HG02852 (cell line): ENCODE results near the gene ENPP7.

ENCODE experiments used
- ATAC-seq: cut with Tn5 transposase; IDR thresholded peaks from one replicate; pipeline ENCODE4 v1.9.1; 2021; ENCODE audit warnings: mild to moderate bottlenecking, moderate library complexity; ENCODE audit not compliant: unreplicated experiment

The ENPP7 gene

DNA sequence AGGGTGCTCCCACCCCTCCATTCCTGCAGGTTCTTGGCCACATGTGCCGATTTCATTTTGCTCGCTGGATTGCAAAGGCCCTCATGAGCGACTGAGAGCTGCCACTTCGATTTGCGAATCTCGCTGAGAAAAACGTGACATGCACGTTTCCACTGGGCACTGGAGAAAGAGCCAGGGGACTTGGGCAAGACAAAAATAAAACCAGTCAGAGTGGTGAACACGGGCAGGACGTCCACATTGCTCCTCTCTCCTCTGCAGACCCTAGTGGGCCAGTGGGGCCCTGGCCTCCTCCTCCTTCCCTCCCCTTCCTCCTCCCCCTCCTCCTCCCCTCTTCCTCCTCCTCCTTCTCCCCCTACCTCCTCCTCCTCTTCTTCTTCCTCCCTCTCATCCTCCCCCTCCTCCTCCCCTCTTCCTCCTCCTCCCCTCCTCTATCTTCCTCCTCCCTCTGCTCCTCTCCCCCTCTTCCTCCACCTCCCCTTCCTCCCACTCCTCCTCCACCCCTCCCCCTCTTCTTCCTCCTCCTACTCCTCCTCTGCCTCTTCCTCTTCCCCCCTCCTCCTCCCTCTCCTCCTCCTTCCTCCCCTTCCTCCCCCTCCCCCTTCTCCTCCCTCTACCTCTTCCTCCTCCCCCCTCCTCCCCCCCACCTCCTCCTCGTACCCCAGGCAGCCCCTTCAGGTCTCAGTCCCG is 28.1 kb upstream of the ENPP7 start:
- no peak for ATAC-seq

DNA sequence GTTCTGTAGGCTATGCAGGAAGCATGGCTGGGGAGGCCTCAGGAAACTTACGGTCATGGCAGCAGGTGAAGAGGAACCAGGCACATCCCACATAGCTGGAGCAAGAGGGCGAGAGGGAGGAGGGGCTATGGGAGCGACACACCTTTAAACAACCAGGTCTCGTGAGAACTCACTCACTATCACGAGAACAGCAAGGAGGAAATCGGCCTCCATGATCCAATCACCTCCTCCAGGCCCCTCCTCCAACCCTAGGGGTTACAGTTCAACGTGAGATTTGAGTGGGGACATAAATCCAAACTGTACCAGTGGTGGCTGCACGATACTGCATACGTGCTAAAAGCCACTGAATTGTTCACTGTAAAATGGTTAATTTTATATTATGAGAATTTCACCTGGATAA is 26.1 kb upstream of the ENPP7 start:
- ATAC-seq, result no peak

DNA sequence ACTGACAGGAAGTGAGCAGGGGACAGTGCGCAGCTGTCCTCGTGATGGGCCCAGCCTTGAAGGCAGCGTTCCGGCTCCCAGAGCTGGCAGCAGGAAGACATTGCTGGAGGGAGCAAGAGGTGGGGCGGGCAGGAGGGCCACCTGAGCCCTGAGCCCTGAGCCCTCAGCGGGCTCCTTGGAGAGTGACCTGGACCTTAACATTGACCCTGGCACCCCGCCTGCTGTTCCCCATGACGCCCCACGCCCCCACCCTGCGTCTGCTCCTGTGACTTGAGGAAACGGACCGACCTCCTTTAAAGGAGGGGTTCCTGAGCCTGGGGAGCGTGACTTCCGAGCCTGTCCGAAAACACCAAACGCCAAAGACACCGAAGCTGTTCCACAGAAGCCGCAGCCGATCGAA is 25.1 kb upstream of the ENPP7 start:
- no peak for ATAC-seq

DNA sequence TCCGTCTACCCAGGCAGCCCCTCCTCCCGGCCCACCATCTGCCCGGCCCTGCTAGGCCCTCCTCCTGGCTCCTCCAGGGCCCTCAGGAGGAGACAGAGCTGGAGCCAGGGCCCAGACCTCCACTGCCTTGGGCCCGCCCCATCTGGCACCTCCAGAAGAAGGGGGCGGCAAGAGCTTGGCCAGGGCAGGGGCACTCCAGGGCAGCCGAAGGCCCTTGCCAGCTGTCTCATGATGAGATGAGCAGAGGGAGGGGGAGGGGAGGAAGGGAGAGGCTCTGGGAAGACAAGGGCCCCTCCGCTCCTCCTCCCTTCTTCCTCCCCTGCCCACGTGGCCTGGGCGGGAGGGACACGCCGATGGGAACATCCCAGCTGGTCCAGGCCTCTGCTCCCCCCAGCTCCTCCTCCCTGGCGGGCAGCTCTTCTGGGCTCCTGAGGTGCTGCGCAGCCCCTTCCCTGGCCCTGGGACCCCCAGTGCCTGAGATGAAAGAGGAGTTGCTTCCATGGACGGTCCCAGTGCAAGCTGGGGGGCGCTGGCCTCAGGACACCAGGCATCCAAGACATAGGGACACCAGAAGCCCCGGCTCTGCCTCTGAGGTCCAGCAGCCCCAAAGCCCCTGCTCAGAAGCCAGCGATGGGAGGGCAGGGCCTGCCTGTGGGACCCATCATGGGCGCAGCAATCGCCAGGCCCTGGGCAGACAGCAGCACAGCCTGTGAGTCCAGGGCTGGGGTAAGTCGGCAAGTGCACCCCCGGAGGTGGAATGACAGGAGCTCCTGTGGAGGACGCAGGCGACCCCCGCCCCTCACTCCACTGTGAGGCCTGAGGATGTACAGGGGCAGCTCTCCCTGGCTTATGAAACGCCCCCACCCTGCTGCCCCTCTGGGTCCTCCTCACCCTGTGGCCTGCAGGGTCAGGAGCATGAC is 23.6 kb upstream of the ENPP7 start:
- ATAC-seq, result no peak

DNA sequence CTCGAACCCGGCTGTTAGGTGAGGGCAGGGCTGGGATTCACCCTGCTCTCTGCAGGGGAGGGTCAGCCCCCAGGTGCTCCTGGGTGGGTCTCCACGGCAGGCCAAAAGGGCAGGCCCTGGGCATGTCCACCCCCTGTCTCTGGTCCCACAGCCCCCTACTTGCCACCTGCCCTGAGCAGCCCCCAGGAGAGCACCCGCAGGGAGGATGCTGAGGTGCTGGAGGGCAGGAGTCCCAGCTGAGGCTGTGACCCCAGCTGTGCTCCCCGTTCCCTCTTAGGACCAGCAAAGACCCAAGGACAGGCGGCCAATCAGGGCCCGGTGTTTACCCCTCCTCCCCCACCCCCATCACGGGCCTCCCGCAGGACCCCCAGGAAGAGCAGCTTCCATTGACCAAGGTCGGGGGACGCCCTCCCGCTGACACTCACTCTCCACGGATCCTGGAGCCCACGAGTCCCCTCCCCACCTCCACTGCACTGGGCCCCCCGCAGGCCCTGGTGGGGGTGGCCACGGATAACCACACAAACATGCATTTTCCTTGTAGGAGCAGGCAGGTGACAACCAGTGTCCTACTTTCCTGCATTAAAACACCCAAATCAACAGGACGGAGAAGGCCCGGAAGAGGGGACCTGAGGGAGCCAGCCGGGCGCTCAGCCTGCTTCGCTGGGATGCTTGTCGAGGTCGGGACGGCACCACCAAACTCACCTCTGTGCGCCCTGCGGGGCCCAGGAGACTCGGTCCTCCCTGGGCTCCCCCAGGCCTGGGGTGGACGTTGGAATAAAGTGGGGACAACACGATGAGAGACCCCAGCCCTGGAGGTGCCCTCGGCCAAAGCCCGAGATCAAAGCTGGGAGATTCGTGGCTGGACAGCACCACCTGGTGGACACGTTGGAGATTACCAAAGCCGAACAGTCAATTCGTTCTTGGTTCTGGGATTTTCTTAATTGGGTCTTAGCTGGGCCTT is 22.5 kb upstream of the ENPP7 start:
- ATAC-seq, result no peak

DNA sequence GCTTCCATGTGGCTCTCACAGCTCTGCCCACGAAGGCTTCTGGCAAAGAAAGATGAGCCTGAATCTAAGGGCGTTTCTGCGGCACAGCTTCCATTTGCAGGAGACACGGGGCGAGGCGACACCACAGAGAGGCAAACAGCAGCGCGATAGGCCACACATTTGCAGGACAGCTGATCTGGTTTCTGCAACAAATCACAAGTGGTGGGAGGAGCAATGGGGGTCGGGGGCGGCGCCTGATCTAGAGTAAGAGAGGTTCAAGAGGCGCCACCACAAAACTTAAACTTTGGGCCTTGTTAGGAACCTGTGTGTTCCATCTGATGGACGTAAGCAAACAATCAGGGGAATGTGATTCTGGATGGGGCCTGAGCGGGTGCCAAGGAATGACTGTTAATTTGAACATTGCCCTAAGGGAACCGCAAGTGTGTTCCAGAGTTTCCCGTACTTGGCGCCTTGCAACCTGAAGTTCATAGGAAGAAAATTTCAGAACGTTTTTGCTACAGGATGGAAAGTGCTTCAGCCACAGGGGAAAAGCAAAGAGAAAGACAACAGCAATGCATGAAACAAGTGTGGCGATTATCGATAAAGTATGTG is 18.9 kb upstream of the ENPP7 start:
- no peak for ATAC-seq

DNA sequence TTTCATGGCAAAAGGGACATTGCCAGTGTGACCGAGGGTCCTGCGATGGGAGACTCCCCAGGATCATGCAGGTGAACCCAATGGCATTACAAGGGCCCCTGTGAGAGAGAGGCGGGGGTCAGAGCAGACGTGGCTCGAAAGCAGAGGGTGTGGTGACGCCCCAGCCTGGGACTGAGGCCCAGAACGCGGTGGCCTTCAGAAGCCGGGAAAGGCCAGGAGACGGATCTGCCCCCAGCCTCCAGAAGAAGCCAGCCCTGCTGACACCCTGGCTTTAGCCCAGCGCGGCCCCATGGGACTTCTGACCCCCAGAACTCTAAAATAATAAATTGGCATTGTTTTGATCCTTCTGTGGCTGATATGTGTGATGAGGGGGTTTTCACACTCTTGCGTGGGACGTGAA is 17.4 kb upstream of the ENPP7 start:
- ATAC-seq, result no peak

DNA sequence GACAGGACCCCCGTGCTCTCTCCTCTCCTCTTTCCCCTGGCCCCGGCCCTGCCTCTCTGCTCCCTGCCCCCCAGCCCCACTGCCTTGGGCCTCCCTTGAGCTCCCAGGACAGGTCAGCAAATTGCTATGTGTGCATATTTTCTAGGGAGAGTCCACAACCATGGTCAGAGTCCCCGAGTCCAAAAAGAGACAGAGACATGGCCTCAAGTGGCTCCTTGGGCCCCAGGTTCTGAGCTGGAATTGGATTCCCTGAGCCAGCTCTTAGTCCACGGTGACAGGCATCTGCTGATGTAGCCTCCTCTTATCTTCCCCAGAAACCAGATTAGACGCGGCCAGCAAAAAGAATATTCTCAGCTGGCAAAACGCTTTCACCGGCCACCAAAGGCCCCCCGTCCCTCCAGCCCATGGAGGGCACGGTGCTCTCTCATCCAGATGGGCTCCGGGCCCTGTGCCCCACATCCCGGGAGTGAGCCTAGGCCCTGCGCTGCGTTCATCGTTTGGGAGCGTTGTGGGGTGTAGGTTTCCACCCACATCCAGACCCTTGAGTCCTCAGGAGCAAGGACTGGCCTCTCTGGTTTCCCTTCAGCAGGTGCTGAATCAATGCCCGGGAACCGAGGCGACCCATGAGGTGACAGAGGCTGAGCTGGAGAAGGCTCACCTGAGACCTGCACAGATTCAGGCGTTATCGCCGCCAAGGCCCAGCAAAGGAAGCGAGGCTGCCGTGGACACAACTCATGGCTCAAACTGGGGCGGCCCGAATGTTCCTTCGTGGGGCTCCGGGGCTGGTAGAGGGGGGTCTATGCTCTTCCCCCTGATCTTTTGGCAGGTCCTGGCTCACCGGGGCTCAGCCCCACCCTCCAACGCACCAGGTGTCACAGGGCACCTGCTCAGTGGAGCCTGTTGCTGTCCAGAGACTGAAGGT is 16.3 kb upstream of the ENPP7 start:
- ATAC-seq, result no peak

DNA sequence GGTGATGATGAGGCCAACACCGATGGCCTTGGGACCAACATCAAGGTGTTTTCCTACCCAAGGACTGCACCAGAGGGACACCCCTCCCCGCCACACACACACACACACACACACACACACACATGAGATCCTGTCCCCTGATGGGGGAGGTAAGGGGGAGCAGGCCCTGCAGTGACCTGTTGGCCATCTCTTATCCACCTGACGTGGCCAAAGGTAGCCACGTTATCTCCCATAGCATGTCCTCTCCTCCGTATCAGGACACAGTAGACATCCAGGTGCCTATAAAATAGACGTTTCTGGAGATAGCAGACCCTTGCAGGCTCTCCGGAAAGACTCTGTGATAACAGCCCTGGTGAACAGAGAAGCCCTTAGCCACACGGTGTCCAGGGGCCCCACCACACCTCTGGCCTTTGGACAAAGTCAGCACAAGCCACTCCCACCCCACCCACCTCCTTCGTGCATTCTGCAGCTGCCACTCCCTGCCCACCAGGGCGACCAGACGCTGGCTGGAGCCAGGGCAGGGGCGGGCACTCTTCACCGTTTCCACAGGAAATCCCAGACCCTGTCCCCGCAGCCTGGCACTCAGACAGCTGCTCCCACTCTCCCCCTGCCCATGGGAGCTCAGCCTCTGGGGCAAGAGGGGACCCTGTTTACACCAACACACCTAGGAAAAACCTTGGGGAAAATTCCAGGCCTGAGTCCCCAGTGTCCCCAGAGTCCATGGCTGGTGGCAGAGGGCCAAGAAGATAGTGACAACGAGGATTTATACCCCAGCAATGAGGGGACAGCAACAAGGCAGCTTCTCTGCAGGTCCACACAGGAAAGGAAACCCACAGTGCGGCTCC is 15.4 kb upstream of the ENPP7 start:
- no peak for ATAC-seq

DNA sequence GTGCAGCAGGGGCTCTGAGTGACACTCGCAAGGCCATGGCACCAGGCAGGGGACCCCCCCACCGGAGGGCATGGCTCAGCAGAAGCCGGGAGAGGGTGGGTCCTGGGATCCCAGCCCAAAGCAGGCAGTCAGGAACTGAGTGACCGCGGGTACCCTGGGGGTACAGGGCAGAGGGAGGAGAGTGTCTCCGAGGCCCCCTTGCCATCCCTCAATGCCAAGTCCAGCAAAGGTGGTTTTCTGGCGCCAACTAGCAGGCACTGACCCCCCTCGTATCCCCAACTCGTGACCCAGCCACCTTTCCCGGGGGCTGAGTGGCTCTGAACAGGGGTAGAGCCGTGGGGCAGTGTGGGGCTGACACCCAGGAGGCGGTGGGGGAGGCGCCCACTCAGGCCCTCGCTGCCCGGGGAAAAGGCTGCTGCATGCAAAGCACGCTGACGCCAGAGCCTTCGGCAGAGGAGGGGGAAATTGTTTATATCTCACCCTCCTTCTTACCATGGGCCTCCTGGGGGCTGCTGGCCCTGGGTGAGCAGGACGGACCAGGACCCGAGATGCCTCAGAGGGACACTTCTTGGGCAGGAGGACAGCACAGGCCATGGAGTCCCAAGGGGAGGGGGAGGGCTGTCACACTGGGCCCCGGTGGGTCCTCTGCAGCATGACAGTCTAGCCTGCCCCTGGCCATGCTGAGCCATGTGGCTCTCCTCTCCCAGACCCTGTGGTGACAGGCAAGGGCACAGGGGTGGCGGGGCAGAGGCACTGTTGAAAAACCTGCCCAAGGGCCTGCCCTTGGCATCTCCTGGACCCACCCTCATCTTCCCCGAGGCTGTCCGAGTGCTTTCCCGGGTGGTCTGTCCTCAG is 14.6 kb upstream of the ENPP7 start:
- no peak for ATAC-seq

DNA sequence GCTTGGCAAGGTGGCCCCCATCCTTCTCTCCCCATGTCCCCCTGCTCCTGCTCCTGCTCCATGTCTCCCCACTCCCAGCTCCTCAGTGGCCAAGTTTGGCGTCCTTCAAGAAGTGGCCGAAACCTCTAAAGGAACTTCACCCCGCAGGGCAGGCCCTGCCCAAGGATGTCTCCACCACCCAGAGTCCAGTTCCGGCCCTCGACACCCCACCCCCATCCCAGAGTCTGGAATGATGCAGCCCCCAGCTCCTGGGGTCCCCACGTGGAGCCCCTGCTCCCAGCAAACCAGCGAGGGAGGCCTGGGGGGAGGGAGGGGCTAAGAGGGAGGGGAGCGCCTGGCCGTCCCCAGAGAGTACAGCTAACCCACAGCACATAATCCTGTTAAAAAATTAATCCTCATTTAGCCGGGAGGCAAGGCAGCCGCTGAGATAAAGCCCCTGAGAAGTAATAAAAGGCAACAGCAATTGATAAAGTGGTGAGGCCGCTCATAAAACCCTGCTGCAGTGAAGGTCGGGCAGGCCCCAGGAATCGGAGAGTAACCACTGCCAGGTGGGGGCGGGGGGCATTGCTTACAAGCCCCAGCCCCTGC is 9.9 kb upstream of the ENPP7 start:
- ATAC-seq, result no peak

DNA sequence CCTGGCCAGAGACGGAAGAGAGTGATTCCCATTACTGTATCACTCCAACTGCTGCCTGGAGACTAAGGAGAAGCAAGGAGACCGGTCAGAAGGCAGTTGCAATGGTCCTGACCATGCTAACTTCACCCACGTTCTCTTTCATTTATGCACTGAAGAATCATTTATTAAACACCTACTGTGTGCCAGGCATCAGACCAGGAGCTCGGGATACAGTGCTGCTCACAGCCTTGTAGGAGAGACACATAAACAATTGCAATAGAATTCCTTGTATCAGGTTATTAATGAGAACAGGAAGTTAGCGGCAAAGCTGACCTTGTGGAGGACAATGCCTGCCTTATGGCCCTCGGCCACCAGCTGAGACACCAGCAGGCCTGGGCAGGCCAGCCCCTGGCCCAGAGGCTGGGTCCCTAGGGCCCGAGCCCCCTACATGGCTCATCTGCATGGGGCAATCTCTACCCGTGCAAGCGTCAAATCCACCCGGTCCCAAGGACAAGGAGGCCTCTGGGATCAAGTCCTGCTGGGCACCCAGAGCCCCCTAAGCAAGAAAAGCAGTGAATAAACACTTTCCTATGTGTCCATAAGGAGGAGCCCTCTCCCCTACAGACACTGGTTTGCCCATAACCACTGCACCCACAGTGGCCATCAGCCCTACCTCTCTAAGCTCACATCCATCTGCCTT is 8.6 kb upstream of the ENPP7 start:
- no peak for ATAC-seq

DNA sequence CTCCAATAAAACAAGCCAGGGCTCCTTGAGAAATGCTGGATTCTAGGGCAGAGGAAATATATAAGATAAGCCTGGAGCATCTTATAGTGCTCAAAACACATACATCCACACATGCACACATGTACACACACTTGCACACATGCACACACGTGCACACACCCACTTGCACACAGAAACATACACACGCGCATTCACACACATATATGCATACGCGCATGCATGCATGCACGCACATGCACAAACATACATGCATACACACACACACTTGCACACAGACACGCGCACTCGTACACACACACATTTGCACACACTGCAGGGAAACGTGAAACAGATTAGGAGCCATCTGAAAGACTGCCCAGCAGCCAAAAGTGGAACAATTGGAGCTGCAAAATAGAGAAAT is 8.0 kb upstream of the ENPP7 start:
- no peak for ATAC-seq

DNA sequence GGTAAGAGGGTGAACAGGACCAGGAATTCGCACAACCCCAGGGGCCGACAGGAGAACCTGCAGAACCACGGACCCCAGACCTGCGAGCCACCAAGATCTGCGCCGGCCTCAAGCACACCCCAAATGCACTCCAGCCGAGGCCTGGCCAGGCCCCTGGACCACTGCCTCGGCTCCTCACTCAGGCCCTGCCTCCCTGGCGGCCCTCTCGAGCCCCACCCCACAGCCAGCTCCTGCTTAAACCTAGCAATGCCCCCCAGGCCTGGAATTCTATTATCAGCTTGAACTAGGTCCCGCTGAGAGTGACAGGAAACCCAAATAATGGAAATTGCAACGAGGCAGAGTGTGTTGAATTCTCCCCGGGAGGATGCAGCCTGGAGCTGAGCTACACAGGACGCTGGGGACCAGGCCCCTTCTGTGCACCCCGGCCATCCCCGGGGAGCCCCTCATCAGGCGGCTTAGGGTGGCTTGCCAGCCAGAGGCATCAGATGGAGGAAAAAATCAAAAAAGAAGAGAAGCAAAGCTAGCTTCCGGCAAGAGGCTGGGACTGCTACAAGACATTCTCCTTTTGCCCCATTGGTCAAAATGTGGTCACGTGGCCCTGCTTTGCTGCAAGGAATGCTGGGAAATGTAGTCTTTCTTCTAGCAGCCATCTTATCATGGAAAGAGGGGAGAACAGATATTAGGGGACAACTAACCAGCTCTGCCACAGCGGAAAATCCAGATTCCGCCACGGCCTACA is 2.4 kb upstream of the ENPP7 start:
- no peak for ATAC-seq

DNA sequence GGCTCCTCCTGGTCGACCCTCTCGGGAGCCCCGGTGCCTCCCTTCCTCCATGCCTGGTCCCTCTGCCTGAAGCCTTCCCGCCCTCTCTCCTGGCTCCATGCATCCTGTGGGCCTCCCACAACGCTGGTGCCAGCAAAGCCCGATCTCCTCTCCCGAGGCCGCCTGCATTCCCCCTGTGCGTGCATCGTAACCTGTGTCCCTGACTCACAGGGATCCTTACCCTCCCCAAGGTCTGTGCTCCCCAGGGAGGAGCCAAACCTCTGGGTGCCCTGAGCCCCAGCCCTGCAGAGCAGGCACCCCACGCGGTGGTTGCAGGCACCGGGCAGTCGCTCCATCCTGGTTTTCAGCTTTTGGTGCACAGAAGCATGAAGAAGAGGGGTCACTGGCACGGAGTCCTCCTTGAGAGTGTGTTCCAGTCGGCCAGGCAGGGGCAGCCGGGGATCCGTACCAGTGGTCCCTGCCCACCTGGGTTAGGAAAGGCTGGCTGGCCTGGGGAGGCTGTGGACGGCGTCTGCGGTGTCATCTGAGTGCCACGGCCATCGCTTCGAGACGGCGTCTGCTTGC is 1.8 kb upstream of the ENPP7 start:
- ATAC-seq, result no peak

DNA sequence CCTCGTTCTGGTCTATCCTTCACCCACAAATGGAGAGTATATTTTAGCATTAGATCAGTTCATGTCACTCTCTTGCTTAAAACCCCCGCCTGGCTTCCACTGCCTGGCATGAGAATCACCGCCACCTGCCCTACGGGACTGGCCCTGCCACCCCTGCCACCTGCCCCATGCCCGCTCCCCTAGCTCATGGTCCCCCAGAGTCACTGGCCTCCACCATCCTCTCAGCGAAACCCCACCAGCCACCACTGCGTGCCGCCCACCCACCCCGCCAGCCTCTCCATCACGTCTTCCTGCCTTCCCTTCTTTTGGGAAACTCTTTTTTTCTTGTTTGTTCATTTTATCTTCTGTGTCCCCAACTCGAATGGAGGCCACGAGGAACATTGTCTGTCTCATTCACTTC is 982 bp upstream of the ENPP7 start:
- no peak for ATAC-seq
